Lower leg skin (tissue), 3 donors: Measurements from ENCODE around the gene MLYCD.

Source experiments
- POLR2A ChIP-seq, 2 donors: fragments of 450-650 bp; IDR thresholded peaks; one replicate each; pipeline ENCODE4 v1.6.1; 2016 to 2017; ENCODE audit warnings: antibody characterized with exemption in 2 of 2, mild to moderate bottlenecking in 1 of 2, moderate library complexity in 1 of 2
- TF ChIP-seq, protein P1 (sequence below), 3 donors: fragments of 450-650 bp; IDR thresholded peaks; one replicate each; pipeline ENCODE4 v1.5.1; 2016; ENCODE audit warnings: antibody characterized with exemption in 3 of 3, mild to moderate bottlenecking in 3 of 3, moderate library complexity in 2 of 3

DNA sequence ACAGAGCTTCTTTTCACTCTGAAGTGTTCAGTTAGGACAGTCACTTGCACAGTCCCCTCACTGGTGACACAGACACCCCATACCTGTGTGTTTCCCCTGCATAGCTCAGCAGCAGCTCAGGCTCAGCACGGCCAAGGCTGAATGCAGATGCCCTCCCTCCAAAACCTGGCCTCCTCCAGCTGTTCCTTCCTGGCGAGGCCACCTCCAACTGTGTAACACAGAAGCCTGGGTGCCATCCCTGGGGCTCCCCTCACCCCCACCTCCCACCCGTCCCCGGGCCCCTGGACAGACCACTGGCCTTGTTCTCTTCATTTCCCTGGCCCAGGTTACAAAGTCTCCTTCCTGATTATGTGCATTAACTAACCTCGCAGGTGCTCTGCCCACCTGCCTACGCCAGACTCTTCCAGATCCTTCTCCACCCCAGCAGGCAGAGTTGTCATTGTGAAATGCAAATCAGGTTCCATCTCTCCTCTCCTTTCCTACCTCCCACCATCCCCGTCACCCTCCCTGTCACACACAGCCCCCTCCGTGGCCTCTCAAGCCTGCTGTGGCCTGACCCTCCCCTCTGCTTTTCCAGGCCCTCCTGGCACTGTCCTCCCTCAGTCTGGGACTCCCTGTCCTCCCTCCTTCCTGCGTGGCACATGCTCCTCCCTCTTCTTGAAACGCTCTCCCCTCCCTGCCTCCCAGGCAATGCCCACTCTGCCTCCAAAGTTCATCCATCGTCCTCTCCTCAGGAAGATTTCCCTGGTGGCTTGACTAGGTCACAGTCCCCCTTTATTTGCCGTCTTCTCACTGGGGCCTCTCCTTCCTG is 26.4 kb downstream of the MLYCD start:
- TF ChIP-seq, protein P1, sequence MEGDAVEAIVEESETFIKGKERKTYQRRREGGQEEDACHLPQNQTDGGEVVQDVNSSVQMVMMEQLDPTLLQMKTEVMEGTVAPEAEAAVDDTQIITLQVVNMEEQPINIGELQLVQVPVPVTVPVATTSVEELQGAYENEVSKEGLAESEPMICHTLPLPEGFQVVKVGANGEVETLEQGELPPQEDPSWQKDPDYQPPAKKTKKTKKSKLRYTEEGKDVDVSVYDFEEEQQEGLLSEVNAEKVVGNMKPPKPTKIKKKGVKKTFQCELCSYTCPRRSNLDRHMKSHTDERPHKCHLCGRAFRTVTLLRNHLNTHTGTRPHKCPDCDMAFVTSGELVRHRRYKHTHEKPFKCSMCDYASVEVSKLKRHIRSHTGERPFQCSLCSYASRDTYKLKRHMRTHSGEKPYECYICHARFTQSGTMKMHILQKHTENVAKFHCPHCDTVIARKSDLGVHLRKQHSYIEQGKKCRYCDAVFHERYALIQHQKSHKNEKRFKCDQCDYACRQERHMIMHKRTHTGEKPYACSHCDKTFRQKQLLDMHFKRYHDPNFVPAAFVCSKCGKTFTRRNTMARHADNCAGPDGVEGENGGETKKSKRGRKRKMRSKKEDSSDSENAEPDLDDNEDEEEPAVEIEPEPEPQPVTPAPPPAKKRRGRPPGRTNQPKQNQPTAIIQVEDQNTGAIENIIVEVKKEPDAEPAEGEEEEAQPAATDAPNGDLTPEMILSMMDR (IDR thresholded peaks at IDR 0.05) = no peak
- no peak for TF ChIP-seq POLR2A (IDR thresholded peaks at IDR 0.05)
